Progenitor cell of endocrine pancreas (in vitro differentiated cells): ENCODE data around the gene CRISPLD2. TPM values are rescaled to one million over a fixed set of nuclear protein-coding genes. Genes with fewer than 3 reads are reported as not detected.

Source experiments
- DNase-seq: peaks from one replicate; pipeline ENCODE4 v3.0.0; 2021; ENCODE audit warnings: low spot score; ENCODE audit not compliant: unreplicated experiment
- H3K27ac Mint-ChIP-seq: 2 replicates; pipeline ENCODE4 v1.8.0; 2021; ENCODE audit warnings: mild to moderate bottlenecking, moderate library complexity, mixed read lengths
- H3K27me3 Mint-ChIP-seq: 2 replicates; pipeline ENCODE4 v1.8.0; 2021; ENCODE audit warnings: mixed read lengths
- H3K36me3 Mint-ChIP-seq: 2 replicates; pipeline ENCODE4 v1.8.0; 2022; ENCODE audit warnings: mixed read lengths; ENCODE audit not compliant: insufficient read depth
- H3K4me1 Mint-ChIP-seq: 2 replicates; pipeline ENCODE4 v1.8.0; 2021; ENCODE audit warnings: low read depth, mixed read lengths
- H3K4me3 Mint-ChIP-seq: 2 replicates; pipeline ENCODE4 v1.8.0; 2021; ENCODE audit warnings: low read depth, mild to moderate bottlenecking, moderate library complexity, mixed read lengths
- H3K9me3 Mint-ChIP-seq: 2 replicates; pipeline ENCODE4 v1.8.0; 2021; ENCODE audit warnings: low read depth, mixed read lengths
- total RNA-seq: library from RNA; stranded (reverse); gene quantifications from 2 replicates; pipeline ENCODE4 v1.2.1, GENCODE V29; 2021
- TF ChIP-seq, protein P1 (sequence below): fragments of 200-600 bp; sonication (generic); IDR thresholded peaks from one replicate; pipeline ENCODE4 v1.5.0; 2021; ENCODE audit warnings: antibody characterized with exemption, mild to moderate bottlenecking; ENCODE audit not compliant: unreplicated experiment

The CRISPLD2 gene
- total RNA-seq, 1 donor from 2014 or later: 11.0 TPM

GRCh38 chr16:84786605-84787262 is 33.1 kb upstream of the CRISPLD2 start:
- Mint-ChIP-seq H3K4me3 (no peak overlapping the region), H3K27me3 (no peaks in the 10 kb centered on the region), H3K4me1 (no peaks in the 10 kb centered on the region), H3K9me3 (no peaks in the 10 kb centered on the region), H3K27ac (no peak overlapping the region), H3K36me3 (no peaks in the 10 kb centered on the region)
- DNase-seq: no peak
- TF ChIP-seq, protein P1, sequence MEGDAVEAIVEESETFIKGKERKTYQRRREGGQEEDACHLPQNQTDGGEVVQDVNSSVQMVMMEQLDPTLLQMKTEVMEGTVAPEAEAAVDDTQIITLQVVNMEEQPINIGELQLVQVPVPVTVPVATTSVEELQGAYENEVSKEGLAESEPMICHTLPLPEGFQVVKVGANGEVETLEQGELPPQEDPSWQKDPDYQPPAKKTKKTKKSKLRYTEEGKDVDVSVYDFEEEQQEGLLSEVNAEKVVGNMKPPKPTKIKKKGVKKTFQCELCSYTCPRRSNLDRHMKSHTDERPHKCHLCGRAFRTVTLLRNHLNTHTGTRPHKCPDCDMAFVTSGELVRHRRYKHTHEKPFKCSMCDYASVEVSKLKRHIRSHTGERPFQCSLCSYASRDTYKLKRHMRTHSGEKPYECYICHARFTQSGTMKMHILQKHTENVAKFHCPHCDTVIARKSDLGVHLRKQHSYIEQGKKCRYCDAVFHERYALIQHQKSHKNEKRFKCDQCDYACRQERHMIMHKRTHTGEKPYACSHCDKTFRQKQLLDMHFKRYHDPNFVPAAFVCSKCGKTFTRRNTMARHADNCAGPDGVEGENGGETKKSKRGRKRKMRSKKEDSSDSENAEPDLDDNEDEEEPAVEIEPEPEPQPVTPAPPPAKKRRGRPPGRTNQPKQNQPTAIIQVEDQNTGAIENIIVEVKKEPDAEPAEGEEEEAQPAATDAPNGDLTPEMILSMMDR: no peak

GRCh38 chr16:84787263-84787622 is 32.5 kb upstream of the CRISPLD2 start:
- Mint-ChIP-seq H3K36me3 (no peaks in the 10 kb centered on the region), H3K9me3 (no peaks in the 10 kb centered on the region), H3K27me3 (no peaks in the 10 kb centered on the region), H3K4me1 (no peaks in the 10 kb centered on the region), H3K4me3 (no peak overlapping the region), H3K27ac (no peak overlapping the region)
- TF ChIP-seq, protein P1: no peak
- no peak for DNase-seq

- DNase-seq: no peak
- TF ChIP-seq, protein P1: no peak
- no peaks in the 10 kb centered on the region for H3K36me3 Mint-ChIP-seq
- H3K27me3 Mint-ChIP-seq: no peaks in the 10 kb centered on the region
- no peak overlapping the region for H3K27ac Mint-ChIP-seq
- H3K9me3 Mint-ChIP-seq: no peaks in the 10 kb centered on the region
- H3K4me3 Mint-ChIP-seq: no peak overlapping the region
- H3K4me1 Mint-ChIP-seq: no peaks in the 10 kb centered on the region
These were observed 30.8 kb upstream of the CRISPLD2 start for GRCh38 chr16:84788920-84789391.

- Mint-ChIP-seq H3K4me1 (no peaks in the 10 kb centered on the region), H3K9me3 (no peaks in the 10 kb centered on the region), H3K4me3 (no peak overlapping the region), H3K27ac (no peak overlapping the region), H3K27me3 (no peaks in the 10 kb centered on the region), H3K36me3 (no peaks in the 10 kb centered on the region)
- TF ChIP-seq, protein P1: no peak
- DNase-seq: no peak
These were observed 30.4 kb upstream of the CRISPLD2 start for GRCh38 chr16:84789431-84789830.

DNA sequence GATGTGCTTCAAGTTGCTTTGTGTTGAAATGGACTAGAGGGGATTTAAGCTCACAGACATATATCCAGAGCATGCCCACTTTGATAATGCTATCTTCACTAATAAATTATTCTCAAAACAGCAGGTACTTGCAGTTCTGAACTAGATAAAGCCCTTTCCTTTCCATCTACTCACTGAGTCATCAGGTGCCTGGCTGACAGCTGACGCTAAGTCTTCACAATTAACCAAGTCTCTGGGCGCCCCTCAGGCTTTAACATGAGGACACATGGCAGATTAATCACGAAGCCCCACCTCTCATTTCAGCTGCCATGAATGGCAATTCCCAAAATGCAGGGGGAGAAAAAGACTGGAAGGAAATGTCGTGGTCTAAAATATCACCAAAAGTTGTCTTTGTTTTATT is 29.5 kb upstream of the CRISPLD2 start:
- TF ChIP-seq, protein P1: no peak
- no peaks in the 10 kb centered on the region for H3K27me3 Mint-ChIP-seq
- H3K4me1 Mint-ChIP-seq: no peaks in the 10 kb centered on the region
- no peaks in the 10 kb centered on the region for H3K9me3 Mint-ChIP-seq
- no peak for DNase-seq
- H3K27ac Mint-ChIP-seq: no peak overlapping the region
- no peak overlapping the region for H3K4me3 Mint-ChIP-seq
- no peaks in the 10 kb centered on the region for H3K36me3 Mint-ChIP-seq
